ENCODE measurements around the gene STRN4.

DNA sequence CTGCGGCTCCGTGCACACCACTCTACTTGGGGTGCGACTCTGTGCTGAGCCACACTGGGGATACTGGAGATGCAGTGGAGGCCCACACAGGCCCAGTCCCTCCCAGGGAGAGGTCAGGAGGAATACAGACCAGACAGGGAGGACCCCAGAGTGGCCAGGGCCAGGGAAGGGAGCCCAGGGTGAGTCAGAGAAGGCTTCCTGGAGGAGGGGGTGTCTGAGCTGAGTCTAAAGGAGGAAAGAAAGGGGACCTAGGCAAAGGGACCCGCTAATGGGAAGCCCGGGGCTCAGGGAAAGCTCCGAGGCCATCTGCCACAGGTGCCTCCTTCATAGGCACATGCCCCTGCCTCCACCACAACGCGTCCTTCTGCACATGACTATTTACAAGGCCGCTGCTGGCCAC is 16.1 kb downstream of the STRN4 start:
- TF ChIP-seq POLR2AphosphoS5 (IDR thresholded peaks at IDR 0.05): no peak
- TF ChIP-seq, protein P1, sequence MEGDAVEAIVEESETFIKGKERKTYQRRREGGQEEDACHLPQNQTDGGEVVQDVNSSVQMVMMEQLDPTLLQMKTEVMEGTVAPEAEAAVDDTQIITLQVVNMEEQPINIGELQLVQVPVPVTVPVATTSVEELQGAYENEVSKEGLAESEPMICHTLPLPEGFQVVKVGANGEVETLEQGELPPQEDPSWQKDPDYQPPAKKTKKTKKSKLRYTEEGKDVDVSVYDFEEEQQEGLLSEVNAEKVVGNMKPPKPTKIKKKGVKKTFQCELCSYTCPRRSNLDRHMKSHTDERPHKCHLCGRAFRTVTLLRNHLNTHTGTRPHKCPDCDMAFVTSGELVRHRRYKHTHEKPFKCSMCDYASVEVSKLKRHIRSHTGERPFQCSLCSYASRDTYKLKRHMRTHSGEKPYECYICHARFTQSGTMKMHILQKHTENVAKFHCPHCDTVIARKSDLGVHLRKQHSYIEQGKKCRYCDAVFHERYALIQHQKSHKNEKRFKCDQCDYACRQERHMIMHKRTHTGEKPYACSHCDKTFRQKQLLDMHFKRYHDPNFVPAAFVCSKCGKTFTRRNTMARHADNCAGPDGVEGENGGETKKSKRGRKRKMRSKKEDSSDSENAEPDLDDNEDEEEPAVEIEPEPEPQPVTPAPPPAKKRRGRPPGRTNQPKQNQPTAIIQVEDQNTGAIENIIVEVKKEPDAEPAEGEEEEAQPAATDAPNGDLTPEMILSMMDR (IDR thresholded peaks at IDR 0.05; ENCODE audit: poor library complexity, severe bottlenecking): no peak
- TF ChIP-seq TAF1 (IDR thresholded peaks at IDR 0.05; ENCODE audit: low read depth): no peak
- TF ChIP-seq EZH2 (IDR thresholded peaks at IDR 0.05; ENCODE audit: borderline replicate concordance, insufficient read depth, low read length, poor library complexity, severe bottlenecking): no peak
- TF ChIP-seq, protein P2, sequence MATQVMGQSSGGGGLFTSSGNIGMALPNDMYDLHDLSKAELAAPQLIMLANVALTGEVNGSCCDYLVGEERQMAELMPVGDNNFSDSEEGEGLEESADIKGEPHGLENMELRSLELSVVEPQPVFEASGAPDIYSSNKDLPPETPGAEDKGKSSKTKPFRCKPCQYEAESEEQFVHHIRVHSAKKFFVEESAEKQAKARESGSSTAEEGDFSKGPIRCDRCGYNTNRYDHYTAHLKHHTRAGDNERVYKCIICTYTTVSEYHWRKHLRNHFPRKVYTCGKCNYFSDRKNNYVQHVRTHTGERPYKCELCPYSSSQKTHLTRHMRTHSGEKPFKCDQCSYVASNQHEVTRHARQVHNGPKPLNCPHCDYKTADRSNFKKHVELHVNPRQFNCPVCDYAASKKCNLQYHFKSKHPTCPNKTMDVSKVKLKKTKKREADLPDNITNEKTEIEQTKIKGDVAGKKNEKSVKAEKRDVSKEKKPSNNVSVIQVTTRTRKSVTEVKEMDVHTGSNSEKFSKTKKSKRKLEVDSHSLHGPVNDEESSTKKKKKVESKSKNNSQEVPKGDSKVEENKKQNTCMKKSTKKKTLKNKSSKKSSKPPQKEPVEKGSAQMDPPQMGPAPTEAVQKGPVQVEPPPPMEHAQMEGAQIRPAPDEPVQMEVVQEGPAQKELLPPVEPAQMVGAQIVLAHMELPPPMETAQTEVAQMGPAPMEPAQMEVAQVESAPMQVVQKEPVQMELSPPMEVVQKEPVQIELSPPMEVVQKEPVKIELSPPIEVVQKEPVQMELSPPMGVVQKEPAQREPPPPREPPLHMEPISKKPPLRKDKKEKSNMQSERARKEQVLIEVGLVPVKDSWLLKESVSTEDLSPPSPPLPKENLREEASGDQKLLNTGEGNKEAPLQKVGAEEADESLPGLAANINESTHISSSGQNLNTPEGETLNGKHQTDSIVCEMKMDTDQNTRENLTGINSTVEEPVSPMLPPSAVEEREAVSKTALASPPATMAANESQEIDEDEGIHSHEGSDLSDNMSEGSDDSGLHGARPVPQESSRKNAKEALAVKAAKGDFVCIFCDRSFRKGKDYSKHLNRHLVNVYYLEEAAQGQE (IDR thresholded peaks at IDR 0.05; ENCODE audit: borderline replicate concordance): no peak
- TF ChIP-seq RAD21 (conservative IDR thresholded peaks at IDR 0.05): no peak

All from neural cell (in vitro differentiated cells).